ENCODE data around the gene VASH2. TPM values are rescaled to one million over a fixed set of nuclear protein-coding genes. Genes with fewer than 3 reads are reported as not detected.

VASH2 gene
- total and polyA plus RNA-seq, 2 experiments from 2014 or later: 129 to 381 TPM

- DNase-seq (ENCODE audit: low spot score) (peak; percentile 53), ATAC-seq (no peak)
- Histone ChIP-seq H3K4me3 (no peak overlapping the region), H3K27ac (ENCODE audit: low read depth) (no peak overlapping the region), H3K4me1 (ENCODE audit: insufficient read depth) (peaks cover 18% of the 10 kb centered on the region), H4K20me1 (replicated peaks; ENCODE audit: insufficient read depth) (no peaks in the 10 kb centered on the region), H3K9me2 (ENCODE audit: insufficient read depth) (peaks cover 22% of the 10 kb centered on the region), H2AFZ (no peak overlapping the region), H3K36me3 (ENCODE audit: insufficient read depth) (no peaks in the 10 kb centered on the region), H3K4me2 (no peak overlapping the region), H3K79me2 (replicated peaks; ENCODE audit: insufficient read depth) (peaks cover 11% of the 10 kb centered on the region), H3K27me3 (ENCODE audit: insufficient read depth) (no peaks in the 10 kb centered on the region), H3F3A (replicated peaks; ENCODE audit: low read depth) (peaks cover under 1% of the 10 kb centered on the region; the same call in 1 of the 2 replicates)
- H3K4me1 Mint-ChIP-seq: peaks cover 44% of the 10 kb centered on the region
- H3K4me3 Mint-ChIP-seq: no peak overlapping the region
- peaks cover 15% of the 10 kb centered on the region; the same call in 2 of the 3 replicates for H3K36me3 Mint-ChIP-seq (ENCODE audit: low read depth)
- H3K27me3 Mint-ChIP-seq (ENCODE audit: insufficient read depth, low read depth, poor library complexity): peaks cover 16% of the 10 kb centered on the region
- peak overlapping the region; percentile 13; the same call in 1 of the 2 replicates for H3K27ac Mint-ChIP-seq
- TF ChIP-seq STAT1 (IDR thresholded peaks at IDR 0.05; ENCODE audit: unreplicated experiment) (no peak), ETS1 (IDR thresholded peaks at IDR 0.05) (no peak), JUNB (IDR thresholded peaks at IDR 0.05; ENCODE audit: unreplicated experiment) (no peak), ZNF331 (CRISPR knock-in tag; IDR thresholded peaks at IDR 0.05; ENCODE audit: low read depth) (no peak), REST (IDR thresholded peaks at IDR 0.05; ENCODE audit: unreplicated experiment) (no peak), CTCF (conservative IDR thresholded peaks at IDR 0.05; ENCODE audit: low read depth in 2 of 2) (peak; percentile 62 to 75), ZNF114 (CRISPR knock-in tag; IDR thresholded peaks at IDR 0.05) (no peak)
- no peaks in the 10 kb centered on the region; the same call in 2 of the 3 replicates for H3K9me3 Mint-ChIP-seq
Measured at GRCh38 chr1:212920896-212921295, 29.4 kb upstream of the VASH2 start.

GRCh38 chr1:212922016-212922415, 28.3 kb upstream of the VASH2 start:
- no peak for ATAC-seq
- H2AFZ ChIP-seq: no peak overlapping the region
- no peak overlapping the region for H3K4me3 ChIP-seq
- no peaks in the 10 kb centered on the region for H3K36me3 ChIP-seq (ENCODE audit: insufficient read depth)
- H3K4me3 Mint-ChIP-seq: no peak overlapping the region
- H3K4me2 ChIP-seq: no peak overlapping the region
- peaks cover 33% of the 10 kb centered on the region for H3K4me1 Mint-ChIP-seq
- H3K79me2 ChIP-seq (replicated peaks; ENCODE audit: insufficient read depth): peaks cover 11% of the 10 kb centered on the region
- no peaks in the 10 kb centered on the region; the same call in 2 of the 3 replicates for H3K9me3 Mint-ChIP-seq
- no peak overlapping the region for H3K27ac Mint-ChIP-seq
- H3K27me3 ChIP-seq (ENCODE audit: insufficient read depth): no peaks in the 10 kb centered on the region
- DNase-seq (ENCODE audit: low spot score): no peak
- peaks cover 15% of the 10 kb centered on the region; the same call in 2 of the 3 replicates for H3K36me3 Mint-ChIP-seq (ENCODE audit: low read depth)
- H3F3A ChIP-seq (replicated peaks; ENCODE audit: low read depth): no peaks in the 10 kb centered on the region
- H3K9me2 ChIP-seq (ENCODE audit: insufficient read depth): peaks cover 25% of the 10 kb centered on the region
- H3K27me3 Mint-ChIP-seq (ENCODE audit: insufficient read depth, low read depth, poor library complexity): peaks cover 6% of the 10 kb centered on the region
- peaks cover 10% of the 10 kb centered on the region; the same call in 1 of the 2 replicates for H3K4me1 ChIP-seq (ENCODE audit: insufficient read depth)
- H4K20me1 ChIP-seq (replicated peaks; ENCODE audit: insufficient read depth): no peaks in the 10 kb centered on the region
- H3K27ac ChIP-seq (ENCODE audit: low read depth): no peak overlapping the region
- TF ChIP-seq EZH2 (IDR thresholded peaks at IDR 0.05; ENCODE audit: low read depth, unreplicated experiment) (no peak), EZH2phosphoT487 (IDR thresholded peaks at IDR 0.05; ENCODE audit: unreplicated experiment) (no peak), ETS1 (IDR thresholded peaks at IDR 0.05) (no peak), CTCF (conservative IDR thresholded peaks at IDR 0.05; ENCODE audit: low read depth in 2 of 2) (no peak), ZNF331 (CRISPR knock-in tag; IDR thresholded peaks at IDR 0.05; ENCODE audit: low read depth) (no peak)
